ENCODE data around the gene CAPZA1. TPM values are rescaled to one million over a fixed set of nuclear protein-coding genes. Genes with fewer than 3 reads are reported as not detected.
A peak's percentile ranks its signal among the peaks of the same experiment; 100 is the strongest.

CAPZA1 gene
- total RNA-seq, 1 donor from 2014 or later, result 128 TPM

DNA sequence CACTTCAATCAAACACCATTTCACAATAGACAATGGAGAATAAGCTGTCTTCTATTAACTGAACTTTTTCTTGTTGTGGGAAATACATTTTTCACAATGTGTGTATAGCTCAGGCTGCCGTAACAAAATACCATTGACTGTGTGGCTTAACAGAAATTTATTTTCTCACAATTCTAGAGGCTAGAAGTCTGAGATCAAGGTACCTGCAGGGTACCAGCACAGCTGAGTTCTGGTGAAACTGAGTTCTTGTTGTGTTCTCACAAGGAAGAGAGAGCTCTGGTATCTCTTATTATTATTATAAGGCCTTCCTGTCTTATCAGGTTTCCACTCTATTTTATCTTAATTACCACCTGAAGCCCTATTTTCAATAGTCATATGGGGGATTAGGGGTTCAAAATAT lies 16.1 kb upstream of the CAPZA1 start:
- no peaks in the 10 kb centered on the region for H3K27me3 Mint-ChIP-seq
- H3K4me3 Mint-ChIP-seq, result no peak overlapping the region
- TF ChIP-seq, protein P1, sequence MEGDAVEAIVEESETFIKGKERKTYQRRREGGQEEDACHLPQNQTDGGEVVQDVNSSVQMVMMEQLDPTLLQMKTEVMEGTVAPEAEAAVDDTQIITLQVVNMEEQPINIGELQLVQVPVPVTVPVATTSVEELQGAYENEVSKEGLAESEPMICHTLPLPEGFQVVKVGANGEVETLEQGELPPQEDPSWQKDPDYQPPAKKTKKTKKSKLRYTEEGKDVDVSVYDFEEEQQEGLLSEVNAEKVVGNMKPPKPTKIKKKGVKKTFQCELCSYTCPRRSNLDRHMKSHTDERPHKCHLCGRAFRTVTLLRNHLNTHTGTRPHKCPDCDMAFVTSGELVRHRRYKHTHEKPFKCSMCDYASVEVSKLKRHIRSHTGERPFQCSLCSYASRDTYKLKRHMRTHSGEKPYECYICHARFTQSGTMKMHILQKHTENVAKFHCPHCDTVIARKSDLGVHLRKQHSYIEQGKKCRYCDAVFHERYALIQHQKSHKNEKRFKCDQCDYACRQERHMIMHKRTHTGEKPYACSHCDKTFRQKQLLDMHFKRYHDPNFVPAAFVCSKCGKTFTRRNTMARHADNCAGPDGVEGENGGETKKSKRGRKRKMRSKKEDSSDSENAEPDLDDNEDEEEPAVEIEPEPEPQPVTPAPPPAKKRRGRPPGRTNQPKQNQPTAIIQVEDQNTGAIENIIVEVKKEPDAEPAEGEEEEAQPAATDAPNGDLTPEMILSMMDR (conservative IDR thresholded peaks at IDR 0.05), result no peak
- H3K27ac Mint-ChIP-seq, result no peak overlapping the region
- H3K36me3 Mint-ChIP-seq, result peaks cover 23% of the 10 kb centered on the region
- no peaks in the 10 kb centered on the region for H3K4me1 Mint-ChIP-seq (ENCODE audit: unreplicated experiment)
- DNase-seq (ENCODE audit: extremely low spot score, unreplicated experiment), result no peak
- H3K9me3 Mint-ChIP-seq, result no peaks in the 10 kb centered on the region

DNA sequence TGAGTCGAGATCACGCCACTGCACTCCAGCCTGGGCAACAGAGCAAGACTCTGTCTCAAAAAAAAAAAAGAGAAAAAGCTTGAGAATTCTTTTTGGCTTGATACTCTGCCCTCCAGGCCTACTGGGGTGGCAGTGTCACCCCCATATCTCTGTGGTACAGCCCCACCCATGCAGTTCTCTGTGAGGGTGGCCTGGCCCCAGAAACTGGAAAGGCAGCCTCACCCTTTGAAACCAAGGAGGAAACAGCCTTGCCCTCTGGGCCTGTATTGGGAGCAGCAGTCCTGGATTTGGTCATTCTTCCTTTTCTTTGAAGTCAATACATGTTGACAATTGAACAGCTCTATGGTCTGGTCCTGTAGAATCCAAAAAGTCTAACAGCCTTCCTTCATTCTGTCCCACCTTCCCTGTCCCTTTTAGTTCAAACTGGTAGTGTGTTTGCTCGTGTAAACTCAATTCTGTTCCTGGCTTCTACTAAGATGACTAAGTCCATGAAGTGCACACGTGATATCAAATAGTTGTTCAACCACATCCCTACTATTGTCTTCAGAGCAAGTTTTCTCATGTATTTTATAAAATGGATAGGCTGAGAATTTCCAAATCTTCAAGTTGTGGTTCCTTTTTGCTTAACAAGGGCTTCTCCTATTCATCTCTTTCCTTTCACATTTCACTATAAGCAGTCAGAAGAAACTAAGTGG lies 13.9 kb upstream of the CAPZA1 start:
- H3K36me3 Mint-ChIP-seq, result peaks cover 29% of the 10 kb centered on the region
- no peaks in the 10 kb centered on the region for H3K27me3 Mint-ChIP-seq
- no peaks in the 10 kb centered on the region for H3K4me1 Mint-ChIP-seq (ENCODE audit: unreplicated experiment)
- DNase-seq (ENCODE audit: extremely low spot score, unreplicated experiment), result no peak
- no peaks in the 10 kb centered on the region for H3K9me3 Mint-ChIP-seq
- H3K4me3 Mint-ChIP-seq, result no peak overlapping the region
- no peak overlapping the region for H3K27ac Mint-ChIP-seq
- TF ChIP-seq, protein P1 (conservative IDR thresholded peaks at IDR 0.05), result no peak

DNA sequence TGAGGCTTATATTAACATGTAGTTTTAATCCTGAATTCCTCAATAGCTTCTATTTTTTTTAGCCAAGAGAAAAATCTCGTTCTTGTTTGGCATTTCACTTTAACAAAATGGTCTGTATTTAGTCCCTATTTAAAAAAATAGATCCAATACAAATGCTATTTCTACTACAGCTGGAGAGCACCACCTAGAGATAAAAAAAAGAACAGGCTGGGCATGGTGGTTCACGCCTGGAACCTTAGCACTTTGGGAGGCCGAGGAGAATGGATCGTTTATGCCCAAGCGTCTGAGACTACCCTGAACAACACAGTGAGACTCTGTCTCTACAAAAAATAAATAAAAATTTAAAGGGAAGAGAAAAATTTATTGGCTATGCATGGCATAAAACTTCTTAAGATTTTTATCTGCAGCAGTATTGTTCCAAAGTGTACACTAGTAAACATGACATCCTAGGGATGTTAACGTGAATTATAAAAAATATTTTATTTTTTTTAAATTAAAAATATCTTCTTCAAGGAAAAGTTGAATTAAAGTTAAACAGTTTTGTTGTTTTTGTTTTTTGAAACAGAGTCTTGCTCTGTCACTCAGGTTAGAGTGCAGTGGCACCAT lies 5.1 kb upstream of the CAPZA1 start:
- H3K36me3 Mint-ChIP-seq, result peaks cover 8% of the 10 kb centered on the region
- no peak for DNase-seq (ENCODE audit: extremely low spot score, unreplicated experiment)
- H3K4me1 Mint-ChIP-seq (ENCODE audit: unreplicated experiment), result peaks cover 8% of the 10 kb centered on the region
- TF ChIP-seq, protein P1 (conservative IDR thresholded peaks at IDR 0.05), result peak; percentile 68
- no peak overlapping the region for H3K4me3 Mint-ChIP-seq
- H3K27ac Mint-ChIP-seq, result peak overlapping the region; percentile 55
- H3K27me3 Mint-ChIP-seq, result no peaks in the 10 kb centered on the region
- H3K9me3 Mint-ChIP-seq, result no peaks in the 10 kb centered on the region

DNA sequence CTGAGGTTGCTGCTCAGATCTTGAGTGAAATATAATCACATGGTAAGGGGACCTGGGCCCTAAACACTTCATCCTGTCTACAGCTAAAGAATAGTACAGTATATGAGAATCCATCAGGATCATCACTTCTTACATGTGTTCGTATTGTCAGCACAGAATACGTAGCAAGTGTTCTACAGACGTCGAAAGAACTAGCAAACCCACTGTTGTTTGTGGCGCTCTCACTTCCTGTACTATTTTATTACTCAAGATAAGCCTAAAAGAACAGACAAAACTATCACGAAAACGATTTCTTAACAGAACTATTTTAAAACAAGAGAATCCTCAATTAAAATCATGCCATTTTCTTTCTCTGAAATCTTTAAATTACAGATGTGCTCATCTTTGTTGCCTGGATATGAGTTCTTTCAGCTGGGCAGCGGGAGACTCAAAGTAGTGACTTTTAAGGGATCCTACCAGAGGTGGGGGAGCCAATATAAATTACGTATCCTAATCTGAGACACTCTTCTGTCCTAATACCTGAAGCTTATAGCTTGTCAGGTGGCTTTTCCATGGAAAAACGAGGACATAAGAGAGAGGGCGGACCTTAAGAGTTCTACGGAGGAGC lies 1.4 kb upstream of the CAPZA1 start:
- Mint-ChIP-seq H3K4me1 (ENCODE audit: unreplicated experiment) (peaks cover 21% of the 10 kb centered on the region), H3K36me3 (peaks cover 3% of the 10 kb centered on the region), H3K9me3 (no peaks in the 10 kb centered on the region), H3K27ac (peak overlapping the region; percentile 92), H3K27me3 (no peaks in the 10 kb centered on the region), H3K4me3 (peak overlapping the region; percentile 98)
- DNase-seq (ENCODE audit: extremely low spot score, unreplicated experiment), result no peak
- TF ChIP-seq, protein P1 (conservative IDR thresholded peaks at IDR 0.05), result no peak

DNA sequence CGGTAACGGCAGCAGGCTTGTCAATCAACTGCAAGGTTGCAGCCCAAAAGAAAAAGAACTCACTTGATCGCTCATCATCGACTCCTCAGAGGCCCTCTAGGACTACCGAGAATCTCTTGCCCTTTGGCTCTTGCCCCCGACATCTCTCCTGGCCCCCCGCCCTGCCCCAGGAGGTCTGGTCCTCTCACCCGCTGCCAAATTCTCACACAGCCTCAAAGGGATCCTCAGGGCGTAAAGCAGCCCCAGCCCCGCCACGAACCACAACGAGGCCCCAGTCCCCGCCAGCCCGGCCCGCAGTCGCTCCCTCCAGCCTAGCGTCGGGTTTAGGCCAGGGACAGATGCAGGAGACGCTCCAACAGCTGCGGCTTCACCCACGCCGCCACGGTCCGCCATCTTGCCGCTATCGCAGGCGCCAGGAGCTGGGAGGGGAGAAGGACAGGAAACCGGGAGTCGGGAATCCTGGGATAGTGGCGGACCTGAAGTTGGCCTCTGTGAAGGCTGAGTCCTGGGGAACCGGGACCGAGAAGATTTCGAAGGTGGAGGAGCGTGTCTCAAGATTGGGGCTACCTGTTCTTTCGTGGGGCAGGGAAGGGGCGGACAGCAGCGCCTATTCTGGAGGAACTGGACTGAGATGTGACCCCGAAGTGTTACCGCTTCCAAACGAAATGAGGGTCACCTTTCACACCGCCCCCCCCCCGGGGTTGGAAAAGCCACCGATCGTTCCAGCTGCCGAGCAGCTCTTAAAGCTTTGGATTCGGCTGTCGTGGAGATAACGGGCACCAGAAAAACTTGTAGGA lies 713 bp upstream of the CAPZA1 start, which contains the start of gene ST7L:
TSS of gene ST7L (minus strand) at position 421 of the 797 bp plus-strand sequence. CDS start at position 393, 28 bp downstream.
- Mint-ChIP-seq H3K4me3 (peak within 1 kb of the TSS; percentile 98), H3K4me1 (ENCODE audit: unreplicated experiment) (peaks cover 21% of the 10 kb centered on the region), H3K27me3 (no peaks in the 10 kb centered on the region), H3K27ac (peak within 1 kb of the TSS; percentile 92), H3K9me3 (no peaks in the 10 kb centered on the region), H3K36me3 (peaks cover 3% of the 10 kb centered on the region)
- peak; percentile 79 for DNase-seq (ENCODE audit: extremely low spot score, unreplicated experiment)
- TF ChIP-seq, protein P1 (conservative IDR thresholded peaks at IDR 0.05), result no peak
